Mammary epithelial cell (primary cell): ENCODE data around the gene SLC8A1.

Experiments
- EZH2 ChIP-seq: IDR thresholded peaks from 2 replicates; pipeline ENCODE4 v1.6.1; 2012; ENCODE audit warnings: low read length, inconsistent platforms, borderline replicate concordance
- TF ChIP-seq, protein P1 (sequence below), 2 donors: IDR thresholded peaks in 1 of 2; conservative IDR thresholded peaks in 1 of 2; 2 replicates each; pipeline ENCODE4 v1.5.1; 2011 to 2012; ENCODE audit warnings: inconsistent platforms in 2 of 2, low read length in 2 of 2, mild to moderate bottlenecking in 2 of 2, control low read depth in 1 of 2, low read depth in 1 of 2; ENCODE audit not compliant: insufficient read depth in 1 of 2; ENCODE audit errors: extremely low read depth in 1 of 2

DNA sequence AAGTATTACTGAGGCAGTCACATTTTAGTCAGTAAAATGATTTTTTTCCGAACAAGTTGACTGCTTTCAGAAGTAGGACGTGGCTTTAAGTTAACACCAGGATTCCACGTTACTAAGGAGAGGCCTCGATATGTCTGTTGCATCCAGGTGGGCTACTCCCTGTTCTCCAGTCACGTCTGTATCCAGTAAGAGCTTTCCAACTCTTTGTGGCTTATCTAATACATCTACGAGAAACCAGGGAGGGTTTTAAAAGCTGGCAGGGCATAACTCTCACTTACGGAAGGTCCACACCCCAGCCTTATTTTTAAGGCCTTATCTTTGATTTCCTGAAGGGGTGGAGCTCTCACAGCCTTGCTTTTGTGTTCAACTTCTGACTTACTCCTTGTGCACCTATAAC lies 99.2 kb downstream of the SLC8A1 start:
- TF ChIP-seq, protein P1, sequence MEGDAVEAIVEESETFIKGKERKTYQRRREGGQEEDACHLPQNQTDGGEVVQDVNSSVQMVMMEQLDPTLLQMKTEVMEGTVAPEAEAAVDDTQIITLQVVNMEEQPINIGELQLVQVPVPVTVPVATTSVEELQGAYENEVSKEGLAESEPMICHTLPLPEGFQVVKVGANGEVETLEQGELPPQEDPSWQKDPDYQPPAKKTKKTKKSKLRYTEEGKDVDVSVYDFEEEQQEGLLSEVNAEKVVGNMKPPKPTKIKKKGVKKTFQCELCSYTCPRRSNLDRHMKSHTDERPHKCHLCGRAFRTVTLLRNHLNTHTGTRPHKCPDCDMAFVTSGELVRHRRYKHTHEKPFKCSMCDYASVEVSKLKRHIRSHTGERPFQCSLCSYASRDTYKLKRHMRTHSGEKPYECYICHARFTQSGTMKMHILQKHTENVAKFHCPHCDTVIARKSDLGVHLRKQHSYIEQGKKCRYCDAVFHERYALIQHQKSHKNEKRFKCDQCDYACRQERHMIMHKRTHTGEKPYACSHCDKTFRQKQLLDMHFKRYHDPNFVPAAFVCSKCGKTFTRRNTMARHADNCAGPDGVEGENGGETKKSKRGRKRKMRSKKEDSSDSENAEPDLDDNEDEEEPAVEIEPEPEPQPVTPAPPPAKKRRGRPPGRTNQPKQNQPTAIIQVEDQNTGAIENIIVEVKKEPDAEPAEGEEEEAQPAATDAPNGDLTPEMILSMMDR (conservative IDR thresholded peaks at IDR 0.05 in 1 of 2, IDR thresholded peaks at IDR 0.05 in 1 of 2; ENCODE audit: extremely low read depth in 1 of 2, insufficient read depth in 1 of 2, low read depth in 1 of 2, low read length in 2 of 2), result no peak
- no peak for TF ChIP-seq EZH2
